Astrocyte (in vitro differentiated cells and primary cell): Measurements from ENCODE around the gene CNTN5. TPM values are rescaled to one million over a fixed set of nuclear protein-coding genes. Genes with fewer than 3 reads are reported as not detected.

Source experiments
- DNase-seq: peaks from one replicate; pipeline ENCODE4 v3.0.0-alpha.2; 2010; ENCODE audit warnings: low read depth
- FAIRE-seq: peaks from 2 replicates; lab custom pipeline; 2011; peaks lifted over from hg19 to GRCh38; lab: Jason Lieb, UNC
- H2AFZ ChIP-seq: 2 replicates; pipeline ENCODE4 v1.6.0; 2012; ENCODE audit warnings: low read depth, low read length, inconsistent platforms
- H3K27ac ChIP-seq: 2 replicates; pipeline ENCODE4 v1.5.1; 2011; ENCODE audit warnings: low read depth, low read length, inconsistent platforms
- H3K27me3 ChIP-seq: 2 replicates; pipeline ENCODE4 v1.6.0; 2011; ENCODE audit warnings: low read length, inconsistent platforms; ENCODE audit not compliant: insufficient read depth
- H3K36me3 ChIP-seq: 2 replicates; pipeline ENCODE4 v1.5.1; 2011; ENCODE audit warnings: low read length, inconsistent platforms; ENCODE audit not compliant: insufficient read depth
- H3K4me1 ChIP-seq: 2 replicates; pipeline ENCODE4 v1.5.1; 2011; ENCODE audit warnings: low read length, inconsistent platforms; ENCODE audit not compliant: insufficient read depth
- H3K4me2 ChIP-seq: 2 replicates; pipeline ENCODE4 v1.6.0; 2012; ENCODE audit warnings: low read length, inconsistent platforms
- H3K4me3 ChIP-seq: 2 replicates; pipeline ENCODE4 v1.5.1; 2011; ENCODE audit warnings: low read depth, mild to moderate bottlenecking, low read length, inconsistent platforms; ENCODE audit not compliant: insufficient read depth
- H3K79me2 ChIP-seq: 2 replicates; pipeline ENCODE4 v1.6.0; 2012; ENCODE audit warnings: mild to moderate bottlenecking, low read length, inconsistent platforms; ENCODE audit not compliant: insufficient read depth
- H3K9ac ChIP-seq: 2 replicates; pipeline ENCODE4 v1.6.0; 2012; ENCODE audit warnings: mild to moderate bottlenecking, low read length, inconsistent platforms
- H3K9me3 ChIP-seq: 2 replicates; pipeline ENCODE4 v1.5.1; 2012; ENCODE audit warnings: low read depth, mild to moderate bottlenecking, low read length, inconsistent platforms; ENCODE audit not compliant: insufficient read depth
- H4K20me1 ChIP-seq: 2 replicates; pipeline ENCODE4 v1.6.0; 2012; ENCODE audit warnings: low read length, inconsistent platforms; ENCODE audit not compliant: insufficient read depth
- H3K27ac Mint-ChIP-seq: one replicate; pipeline ENCODE4 v1.8.0; 2021; ENCODE audit warnings: mild to moderate bottlenecking, mixed read lengths; ENCODE audit not compliant: unreplicated experiment
- H3K27me3 Mint-ChIP-seq: one replicate; pipeline ENCODE4 v1.8.0; 2021; ENCODE audit warnings: low read depth, mixed read lengths; ENCODE audit not compliant: unreplicated experiment
- H3K36me3 Mint-ChIP-seq: one replicate; pipeline ENCODE4 v1.8.0; 2021; ENCODE audit warnings: low read depth, mixed read lengths; ENCODE audit not compliant: unreplicated experiment
- H3K4me1 Mint-ChIP-seq: one replicate; pipeline ENCODE4 v1.8.0; 2021; ENCODE audit warnings: low read depth, mixed read lengths; ENCODE audit not compliant: unreplicated experiment
- H3K4me3 Mint-ChIP-seq: one replicate; pipeline ENCODE4 v1.8.0; 2021; ENCODE audit warnings: mild to moderate bottlenecking, moderate library complexity, mixed read lengths; ENCODE audit not compliant: unreplicated experiment
- H3K9me3 Mint-ChIP-seq: one replicate; pipeline ENCODE4 v1.8.0; 2021; ENCODE audit warnings: mild to moderate bottlenecking, mixed read lengths; ENCODE audit not compliant: unreplicated experiment
- EZH2 ChIP-seq: IDR thresholded peaks from 2 replicates; pipeline ENCODE4 v1.6.1; 2012; ENCODE audit warnings: mild to moderate bottlenecking, low read length, inconsistent platforms; ENCODE audit not compliant: insufficient read depth
- total RNA-seq: library from RNA; stranded (reverse); gene quantifications from 2 replicates; pipeline ENCODE4 v1.2.1, GENCODE V29; 2021
- TF ChIP-seq, protein P1 (sequence below): IDR thresholded peaks from 2 replicates; pipeline ENCODE4 v1.5.1; 2011; ENCODE audit warnings: low read depth, mild to moderate bottlenecking, inconsistent platforms, low read length, moderate library complexity; ENCODE audit not compliant: insufficient read depth

Gene CNTN5
- total RNA-seq, 1 donor from 2014 or later: 1.1 TPM

DNA sequence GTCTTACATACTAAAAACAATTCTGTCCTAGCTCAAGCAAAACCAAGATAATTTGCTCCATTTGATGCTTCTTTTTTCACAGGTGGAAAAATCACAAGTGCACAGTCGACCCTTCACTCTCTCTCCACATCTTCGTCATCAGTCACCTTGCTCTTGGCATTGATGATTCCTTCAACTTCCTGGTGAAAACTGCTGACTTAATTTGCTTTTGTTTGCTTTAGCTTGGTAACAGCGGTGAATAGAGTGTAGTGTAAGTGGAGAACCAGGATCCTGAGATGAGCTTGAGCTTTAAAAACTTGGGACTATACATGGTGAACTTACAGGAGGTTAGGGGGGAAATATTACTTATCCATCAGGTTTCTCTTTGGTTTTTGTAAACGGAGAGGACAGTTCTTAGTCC, 1335.3 kb downstream of the CNTN5 start:
- FAIRE-seq: no peak

DNA sequence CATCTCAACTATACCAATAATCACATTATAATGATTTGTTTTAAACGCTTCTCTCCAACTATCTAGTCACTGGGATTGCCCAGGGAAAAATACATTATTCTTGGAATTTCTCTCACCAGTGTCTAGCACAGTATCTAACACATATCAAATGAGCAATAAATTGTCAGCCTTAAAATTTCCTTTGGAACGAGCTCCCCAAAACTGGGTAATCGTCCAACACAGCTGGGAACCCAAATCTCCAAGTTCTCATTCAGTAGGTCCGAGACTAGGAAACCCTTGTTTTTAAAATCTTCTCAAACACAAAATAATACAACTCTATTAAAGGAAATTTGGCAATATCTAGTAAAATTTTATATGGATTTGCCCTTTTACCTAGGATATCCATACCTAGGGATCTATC, 1338.5 kb downstream of the CNTN5 start:
- Histone ChIP-seq H3K27ac (no peak overlapping the region), H3K4me3 (no peak overlapping the region), H3K9me3 (no peaks in the 10 kb centered on the region), H3K4me1 (no peaks in the 10 kb centered on the region), H3K36me3 (no peaks in the 10 kb centered on the region), H3K4me2 (no peak overlapping the region), H3K9ac (no peak overlapping the region), H3K27me3 (no peaks in the 10 kb centered on the region), H4K20me1 (no peaks in the 10 kb centered on the region), H2AFZ (no peak overlapping the region), H3K79me2 (no peaks in the 10 kb centered on the region)
- FAIRE-seq (no peak), DNase-seq (no peak)
- H3K27ac Mint-ChIP-seq: no peak overlapping the region
- H3K9me3 Mint-ChIP-seq: peaks cover 4% of the 10 kb centered on the region
- H3K27me3 Mint-ChIP-seq: peaks cover under 1% of the 10 kb centered on the region
- H3K4me1 Mint-ChIP-seq: no peaks in the 10 kb centered on the region
- no peak for TF ChIP-seq EZH2
- TF ChIP-seq, protein P1, sequence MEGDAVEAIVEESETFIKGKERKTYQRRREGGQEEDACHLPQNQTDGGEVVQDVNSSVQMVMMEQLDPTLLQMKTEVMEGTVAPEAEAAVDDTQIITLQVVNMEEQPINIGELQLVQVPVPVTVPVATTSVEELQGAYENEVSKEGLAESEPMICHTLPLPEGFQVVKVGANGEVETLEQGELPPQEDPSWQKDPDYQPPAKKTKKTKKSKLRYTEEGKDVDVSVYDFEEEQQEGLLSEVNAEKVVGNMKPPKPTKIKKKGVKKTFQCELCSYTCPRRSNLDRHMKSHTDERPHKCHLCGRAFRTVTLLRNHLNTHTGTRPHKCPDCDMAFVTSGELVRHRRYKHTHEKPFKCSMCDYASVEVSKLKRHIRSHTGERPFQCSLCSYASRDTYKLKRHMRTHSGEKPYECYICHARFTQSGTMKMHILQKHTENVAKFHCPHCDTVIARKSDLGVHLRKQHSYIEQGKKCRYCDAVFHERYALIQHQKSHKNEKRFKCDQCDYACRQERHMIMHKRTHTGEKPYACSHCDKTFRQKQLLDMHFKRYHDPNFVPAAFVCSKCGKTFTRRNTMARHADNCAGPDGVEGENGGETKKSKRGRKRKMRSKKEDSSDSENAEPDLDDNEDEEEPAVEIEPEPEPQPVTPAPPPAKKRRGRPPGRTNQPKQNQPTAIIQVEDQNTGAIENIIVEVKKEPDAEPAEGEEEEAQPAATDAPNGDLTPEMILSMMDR: no peak
- no peaks in the 10 kb centered on the region for H3K36me3 Mint-ChIP-seq
- H3K4me3 Mint-ChIP-seq: no peak overlapping the region

More for the DNA sequence above, 1335.3 kb downstream of the CNTN5 start:
- Histone ChIP-seq H3K27me3 (no peaks in the 10 kb centered on the region), H2AFZ (no peak overlapping the region), H3K79me2 (no peaks in the 10 kb centered on the region), H3K36me3 (no peaks in the 10 kb centered on the region), H3K4me2 (no peak overlapping the region), H3K27ac (no peak overlapping the region), H3K9me3 (no peaks in the 10 kb centered on the region), H3K9ac (no peak overlapping the region), H3K4me1 (no peaks in the 10 kb centered on the region), H3K4me3 (no peak overlapping the region), H4K20me1 (no peaks in the 10 kb centered on the region)
- TF ChIP-seq EZH2: no peak
- TF ChIP-seq, protein P1: no peak
- Mint-ChIP-seq H3K27me3 (no peaks in the 10 kb centered on the region), H3K4me3 (no peak overlapping the region), H3K27ac (no peak overlapping the region), H3K36me3 (no peaks in the 10 kb centered on the region), H3K9me3 (peaks cover 4% of the 10 kb centered on the region), H3K4me1 (no peaks in the 10 kb centered on the region)
- no peak for DNase-seq

DNA sequence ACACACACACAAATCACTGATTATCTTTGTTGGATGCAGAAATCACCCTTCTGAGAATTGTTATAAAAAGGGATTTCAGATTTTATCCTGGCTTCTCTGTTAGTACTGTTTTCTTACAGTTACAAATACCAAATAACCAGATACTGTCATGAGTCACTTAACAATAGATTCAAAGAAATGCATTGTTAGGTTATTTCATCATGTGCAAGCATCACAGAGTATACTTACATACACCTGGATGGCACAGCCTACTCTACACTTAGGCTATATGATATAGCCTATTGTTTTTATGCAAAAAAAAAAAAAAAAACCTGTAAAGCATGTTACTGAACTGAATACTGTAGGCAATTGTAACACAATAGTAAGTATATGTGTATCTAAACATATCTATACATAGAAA, 1347.1 kb downstream of the CNTN5 start:
- H3K79me2 ChIP-seq: no peaks in the 10 kb centered on the region
- H2AFZ ChIP-seq: no peak overlapping the region
- H3K36me3 ChIP-seq: no peaks in the 10 kb centered on the region
- Mint-ChIP-seq H3K4me1 (no peaks in the 10 kb centered on the region), H3K4me3 (no peak overlapping the region), H3K27me3 (peaks cover 2% of the 10 kb centered on the region), H3K27ac (no peak overlapping the region), H3K36me3 (peaks cover 1% of the 10 kb centered on the region), H3K9me3 (no peaks in the 10 kb centered on the region)
- H3K27me3 ChIP-seq: no peaks in the 10 kb centered on the region
- no peak overlapping the region for H3K27ac ChIP-seq
- no peaks in the 10 kb centered on the region for H3K4me1 ChIP-seq
- H4K20me1 ChIP-seq: no peaks in the 10 kb centered on the region
- H3K4me2 ChIP-seq: no peak overlapping the region
- DNase-seq: no peak
- no peak for FAIRE-seq
- peaks cover 6% of the 10 kb centered on the region for H3K9me3 ChIP-seq
- H3K4me3 ChIP-seq: no peak overlapping the region
- TF ChIP-seq, protein P1: no peak
- no peak for TF ChIP-seq EZH2
- no peak overlapping the region for H3K9ac ChIP-seq
